Activated naive CD4-positive, alpha-beta T cell treated with anti-CD3 and anti-CD28 coated beads, Interleukin-2, amount 10 ng/mL, durations not matched to agents 7 days and 5 days (primary cell): ENCODE results near the gene TOE1.

Experiments used
- CTCF ChIA-PET: fragments of 350-600 bp; sonication (Branson Sonifier 250); formaldehyde crosslinking; loops from one replicate; lab custom pipeline; 2021; ENCODE audit warnings: antibody characterized with exemption; lab: Charles Lee
- DNase-seq: peaks from one replicate; pipeline ENCODE4 v3.0.0-alpha.2; 2020
- H3K27ac Mint-ChIP-seq: one replicate; pipeline ENCODE4 v1.8.0; 2021; ENCODE audit warnings: mild to moderate bottlenecking, moderate library complexity, mixed read lengths
- H3K27me3 Mint-ChIP-seq: one replicate; pipeline ENCODE4 v1.8.0; 2021; ENCODE audit warnings: mild to moderate bottlenecking, mixed read lengths
- H3K36me3 Mint-ChIP-seq: one replicate; pipeline ENCODE4 v1.8.0; 2021; ENCODE audit warnings: mixed read lengths
- H3K4me1 Mint-ChIP-seq: one replicate; pipeline ENCODE4 v1.8.0; 2021; ENCODE audit warnings: mixed read lengths
- H3K4me3 Mint-ChIP-seq: one replicate; pipeline ENCODE4 v1.8.0; 2021; ENCODE audit warnings: mild to moderate bottlenecking, moderate library complexity, mixed read lengths
- H3K9me3 Mint-ChIP-seq: one replicate; pipeline ENCODE4 v1.8.0; 2021; ENCODE audit warnings: mixed read lengths

TOE1 gene

GRCh38 chr1:45306319-45306718, 33.7 kb upstream of the TOE1 start:
- Mint-ChIP-seq H3K27ac (peak overlapping the region; percentile 29), H3K27me3 (no peaks in the 10 kb centered on the region), H3K4me3 (no peak overlapping the region), H3K36me3 (no peaks in the 10 kb centered on the region), H3K9me3 (no peaks in the 10 kb centered on the region), H3K4me1 (peaks cover 44% of the 10 kb centered on the region)
- CTCF ChIA-PET, result interaction anchor here (1.2 to 16.4 kb wide), 4 partner anchors 33 to 521 kb away, joined by 4 to 386 read pairs (median 5); partner anchors contain the start of genes HECTD3, MUTYH, TOE1 and UROD
- peak; percentile 29 for DNase-seq

- H3K36me3 Mint-ChIP-seq, result no peaks in the 10 kb centered on the region
- H3K4me3 Mint-ChIP-seq, result no peak overlapping the region
- peaks cover 40% of the 10 kb centered on the region for H3K4me1 Mint-ChIP-seq
These were observed 33.1 kb upstream of the TOE1 start for GRCh38 chr1:45306905-45307304.

GRCh38 chr1:45314266-45314665, 25.7 kb upstream of the TOE1 start:
- CTCF ChIA-PET, result interaction anchor here (0.6 to 0.9 kb wide), 2 partner anchors 11 to 12 kb away, joined by 4 read pairs; no protein-coding TSS in a partner anchor
- H3K27me3 Mint-ChIP-seq, result no peaks in the 10 kb centered on the region
- H3K4me1 Mint-ChIP-seq, result no peaks in the 10 kb centered on the region
- no peak overlapping the region for H3K27ac Mint-ChIP-seq
- DNase-seq, result no peak
- H3K4me3 Mint-ChIP-seq, result no peak overlapping the region
- no peaks in the 10 kb centered on the region for H3K36me3 Mint-ChIP-seq
- no peaks in the 10 kb centered on the region for H3K9me3 Mint-ChIP-seq

More at GRCh38 chr1:45306905-45307304, 33.1 kb upstream of the TOE1 start:
- H3K9me3 Mint-ChIP-seq, result no peaks in the 10 kb centered on the region
- H3K27me3 Mint-ChIP-seq, result no peaks in the 10 kb centered on the region
- H3K27ac Mint-ChIP-seq, result no peak overlapping the region
- DNase-seq, result no peak
- CTCF ChIA-PET, result interaction anchor here (1.2 to 16.4 kb wide), 3 partner anchors 33 to 292 kb away, joined by 4 to 386 read pairs (median 6); partner anchors contain the start of genes HECTD3, MUTYH, TOE1 and UROD

GRCh38 chr1:45317166-45317565, 22.8 kb upstream of the TOE1 start:
- no peak overlapping the region for H3K4me3 Mint-ChIP-seq

GRCh38 chr1:45319761-45320160, 20.2 kb upstream of the TOE1 start:
- Mint-ChIP-seq H3K9me3 (no peaks in the 10 kb centered on the region), H3K27me3 (no peaks in the 10 kb centered on the region), H3K4me1 (no peaks in the 10 kb centered on the region), H3K36me3 (no peaks in the 10 kb centered on the region), H3K27ac (no peak overlapping the region), H3K4me3 (no peak overlapping the region)
- no peak for DNase-seq
- CTCF ChIA-PET, result no interaction called here

More at GRCh38 chr1:45317166-45317565, 22.8 kb upstream of the TOE1 start:
- H3K36me3 Mint-ChIP-seq, result no peaks in the 10 kb centered on the region
- CTCF ChIA-PET, result no interaction called here
- H3K9me3 Mint-ChIP-seq, result no peaks in the 10 kb centered on the region
- no peak for DNase-seq
- no peaks in the 10 kb centered on the region for H3K4me1 Mint-ChIP-seq
- no peaks in the 10 kb centered on the region for H3K27me3 Mint-ChIP-seq
- no peak overlapping the region for H3K27ac Mint-ChIP-seq

- CTCF ChIA-PET, result interaction anchor here (1.1 kb wide), 1 partner anchor 302 kb away, joined by 3 read pairs; no protein-coding TSS in a partner anchor
- Mint-ChIP-seq H3K4me3 (no peak overlapping the region), H3K9me3 (no peaks in the 10 kb centered on the region), H3K27me3 (peaks cover 8% of the 10 kb centered on the region), H3K27ac (no peak overlapping the region), H3K36me3 (no peaks in the 10 kb centered on the region), H3K4me1 (peaks cover 6% of the 10 kb centered on the region)
- no peak for DNase-seq
These were observed 18.5 kb upstream of the TOE1 start for GRCh38 chr1:45321444-45321843.

- no peak for DNase-seq
- Mint-ChIP-seq H3K4me3 (no peak overlapping the region), H3K27me3 (peaks cover 12% of the 10 kb centered on the region), H3K36me3 (no peaks in the 10 kb centered on the region), H3K9me3 (no peaks in the 10 kb centered on the region), H3K27ac (no peak overlapping the region), H3K4me1 (peaks cover 12% of the 10 kb centered on the region)
- CTCF ChIA-PET, result no interaction called here
These were observed 17.4 kb upstream of the TOE1 start for GRCh38 chr1:45322486-45323040.

GRCh38 chr1:45325851-45326506, 14.0 kb upstream of the TOE1 start:
- Mint-ChIP-seq H3K4me3 (peak overlapping the region; percentile 78), H3K27ac (peak overlapping the region; percentile 62), H3K4me1 (peaks cover 30% of the 10 kb centered on the region), H3K36me3 (peaks cover 5% of the 10 kb centered on the region), H3K9me3 (no peaks in the 10 kb centered on the region), H3K27me3 (peaks cover 12% of the 10 kb centered on the region)
- no peak for DNase-seq
- CTCF ChIA-PET, result interaction anchor here (0.9 kb wide), 1 partner anchor 167 kb away, joined by 4 read pairs; no protein-coding TSS in a partner anchor

GRCh38 chr1:45326627-45327623, 13.0 kb upstream of the TOE1 start, which contains the start of gene HPDL:
Gene HPDL, plus strand, starts transcription at chr1:45326895. Its CDS starts 254 bp downstream, at chr1:45327149.
- Mint-ChIP-seq H3K4me1 (peaks cover 30% of the 10 kb centered on the region), H3K4me3 (peak within 1 kb of the TSS; percentile 78), H3K36me3 (peaks cover 5% of the 10 kb centered on the region), H3K9me3 (no peaks in the 10 kb centered on the region), H3K27ac (peak within 1 kb of the TSS; percentile 69), H3K27me3 (peaks cover 12% of the 10 kb centered on the region)
- CTCF ChIA-PET, result interaction anchor here (1.2 to 2.0 kb wide), 2 partner anchors 13 to 23 kb away, joined by 4 to 6 read pairs; partner anchors contain the start of gene TOE1
- peak; percentile 79 for DNase-seq

GRCh38 chr1:45327644-45328515, 12.1 kb upstream of the TOE1 start:
- peak; percentile 26 for DNase-seq
- H3K4me1 Mint-ChIP-seq, result peaks cover 30% of the 10 kb centered on the region
- peaks cover 6% of the 10 kb centered on the region for H3K36me3 Mint-ChIP-seq
- peak overlapping the region; percentile 78 for H3K4me3 Mint-ChIP-seq
- peak overlapping the region; percentile 69 for H3K27ac Mint-ChIP-seq
- CTCF ChIA-PET, result interaction anchor here (1.2 to 2.0 kb wide), 2 partner anchors 12 to 24 kb away, joined by 4 to 6 read pairs; partner anchors contain the start of gene TOE1
- peaks cover 12% of the 10 kb centered on the region for H3K27me3 Mint-ChIP-seq
- H3K9me3 Mint-ChIP-seq, result no peaks in the 10 kb centered on the region

- H3K27me3 Mint-ChIP-seq, result peaks cover 12% of the 10 kb centered on the region
- no peak for DNase-seq
- H3K27ac Mint-ChIP-seq, result peak overlapping the region; percentile 30
- H3K36me3 Mint-ChIP-seq, result peaks cover 13% of the 10 kb centered on the region
- no peaks in the 10 kb centered on the region for H3K9me3 Mint-ChIP-seq
- peak overlapping the region; percentile 46 for H3K4me3 Mint-ChIP-seq
- CTCF ChIA-PET, result interaction anchor here (2.0 kb wide), 1 partner anchor 11 kb away, joined by 6 read pairs; the partner anchor contains the start of gene TOE1
- H3K4me1 Mint-ChIP-seq, result peaks cover 33% of the 10 kb centered on the region
These were observed 11.3 kb upstream of the TOE1 start for GRCh38 chr1:45328680-45329079.

- no peak overlapping the region for H3K27ac Mint-ChIP-seq
- CTCF ChIA-PET, result no interaction called here
- H3K4me1 Mint-ChIP-seq, result peaks cover 41% of the 10 kb centered on the region
These were observed 10.5 kb upstream of the TOE1 start for GRCh38 chr1:45329445-45329844.

More at GRCh38 chr1:45329445-45329844, 10.5 kb upstream of the TOE1 start:
- peaks cover 17% of the 10 kb centered on the region for H3K36me3 Mint-ChIP-seq
- peaks cover 12% of the 10 kb centered on the region for H3K27me3 Mint-ChIP-seq
- H3K9me3 Mint-ChIP-seq, result no peaks in the 10 kb centered on the region
- H3K4me3 Mint-ChIP-seq, result no peak overlapping the region
- DNase-seq, result no peak
